ENCODE data around the gene GALNTL6. TPM values are rescaled to one million over a fixed set of nuclear protein-coding genes. Genes with fewer than 3 reads are reported as not detected.
"Not testable (repeated sequence)": the region's sequence is repeated elsewhere in the genome, so short reads cannot be mapped to it uniquely, and the experiment has no call there.

Gene GALNTL6
- total and polyA plus RNA-seq, 2 of the 4 experiments (the other 2 are of a cell fraction) = under 0.01 TPM; not detected in 1

- H3K4me2 ChIP-seq (ENCODE audit: low read depth, low read length); H2AFZ ChIP-seq (replicated peaks; ENCODE audit: low read length, poor library complexity); H3K9ac ChIP-seq (ENCODE audit: low read depth, low read length); intact Hi-C loops (cut with micrococcal nuclease); H3K27ac ChIP-seq (ENCODE audit: insufficient read depth, low read length); BruUV-seq (replicated peaks); H4K8ac ChIP-seq (ENCODE audit: low read depth in 2 of 2, low read length in 2 of 2); H2BK5ac ChIP-seq (ENCODE audit: low read depth, low read length, poor library complexity, severe bottlenecking); H2AK5ac ChIP-seq (ENCODE audit: low read depth, low read length); H3K4ac ChIP-seq (ENCODE audit: low read depth, low read length); H3K4me3 ChIP-seq (ENCODE audit: insufficient read depth, low read depth, low read length); H3K9me3 ChIP-seq (ENCODE audit: control insufficient read depth, insufficient read depth, low read length); H3K9me1 ChIP-seq (ENCODE audit: insufficient read depth, low read length); H2BK20ac ChIP-seq (ENCODE audit: low read depth, low read length); DNase-seq; H2BK120ac ChIP-seq (ENCODE audit: low read depth, low read length); H3K79me1 ChIP-seq (ENCODE audit: low read depth in 1 of 2, low read length in 2 of 2); H3K56ac ChIP-seq (ENCODE audit: extremely low read depth, insufficient read depth, low read length); H3K23ac ChIP-seq (ENCODE audit: low read depth, low read length); H3K4me1 ChIP-seq (ENCODE audit: control insufficient read depth, insufficient read depth, low read length); H4K5ac ChIP-seq (ENCODE audit: low read depth, low read length); H2AK9ac ChIP-seq (replicated peaks; ENCODE audit: low read depth, low read length, poor library complexity); H4K91ac ChIP-seq (ENCODE audit: insufficient read depth, low read depth, low read length); dilution Hi-C loops (cut with HindIII; ENCODE audit: low sequenced_read_pairs, unreplicated experiment); H3K18ac ChIP-seq (ENCODE audit: low read depth, low read length); H2BK15ac ChIP-seq (ENCODE audit: low read depth, low read length); H3K36me3 ChIP-seq (ENCODE audit: control insufficient read depth, insufficient read depth, low read length); H3K27me3 ChIP-seq (ENCODE audit: control insufficient read depth, insufficient read depth, low read length); ATAC-seq (ENCODE audit: low read depth); H3K14ac ChIP-seq (replicated peaks; ENCODE audit: low read depth, low read length); H4K20me1 ChIP-seq (ENCODE audit: insufficient read depth, low read length); POLR2A ChIA-PET (ENCODE audit: unreplicated experiment); CTCF ChIA-PET; in situ Hi-C loops (cut with MboI; ENCODE audit: low sequenced_read_pairs): not testable (repeated sequence)
- whole genome bisulfite sequencing, 2 experiments (ENCODE audit: extremely low coverage in 2 of 2, insufficient read length in 1 of 2) = no CpG with 5 or more reads among the region's 12 CpGs
Measured at GRCh38 chr4:172428979-172429378, 615.8 kb downstream of the GALNTL6 start.
